Vagina (tissue), 2 donors: ENCODE data around the gene SCO2.

Experiments
- POLR2A ChIP-seq, 2 donors: fragments of 450-650 bp; IDR thresholded peaks; one replicate each; pipeline ENCODE4 v1.6.1; 2017; ENCODE audit warnings: antibody characterized with exemption in 2 of 2, mild to moderate bottlenecking in 2 of 2, moderate library complexity in 2 of 2
- POLR2AphosphoS5 ChIP-seq, 2 donors: sonication (generic); formaldehyde crosslinking; IDR thresholded peaks; one replicate each; pipeline ENCODE4 v1.9.0; 2017; ENCODE audit warnings: antibody characterized with exemption in 2 of 2, mild to moderate bottlenecking in 2 of 2, low read depth in 1 of 2; ENCODE audit not compliant: insufficient read depth in 1 of 2
- TF ChIP-seq, protein P1 (sequence below), 3 experiments: fragments of 450-650 bp in 2 of 3; fragments of 200-600 bp in 1 of 3; sonication (generic) in 1 of 3; IDR thresholded peaks; one replicate each; pipeline ENCODE4 v1.5.1; 2017 to 2019; ENCODE audit warnings: antibody characterized with exemption in 3 of 3, mild to moderate bottlenecking in 2 of 3, moderate library complexity in 2 of 3

DNA sequence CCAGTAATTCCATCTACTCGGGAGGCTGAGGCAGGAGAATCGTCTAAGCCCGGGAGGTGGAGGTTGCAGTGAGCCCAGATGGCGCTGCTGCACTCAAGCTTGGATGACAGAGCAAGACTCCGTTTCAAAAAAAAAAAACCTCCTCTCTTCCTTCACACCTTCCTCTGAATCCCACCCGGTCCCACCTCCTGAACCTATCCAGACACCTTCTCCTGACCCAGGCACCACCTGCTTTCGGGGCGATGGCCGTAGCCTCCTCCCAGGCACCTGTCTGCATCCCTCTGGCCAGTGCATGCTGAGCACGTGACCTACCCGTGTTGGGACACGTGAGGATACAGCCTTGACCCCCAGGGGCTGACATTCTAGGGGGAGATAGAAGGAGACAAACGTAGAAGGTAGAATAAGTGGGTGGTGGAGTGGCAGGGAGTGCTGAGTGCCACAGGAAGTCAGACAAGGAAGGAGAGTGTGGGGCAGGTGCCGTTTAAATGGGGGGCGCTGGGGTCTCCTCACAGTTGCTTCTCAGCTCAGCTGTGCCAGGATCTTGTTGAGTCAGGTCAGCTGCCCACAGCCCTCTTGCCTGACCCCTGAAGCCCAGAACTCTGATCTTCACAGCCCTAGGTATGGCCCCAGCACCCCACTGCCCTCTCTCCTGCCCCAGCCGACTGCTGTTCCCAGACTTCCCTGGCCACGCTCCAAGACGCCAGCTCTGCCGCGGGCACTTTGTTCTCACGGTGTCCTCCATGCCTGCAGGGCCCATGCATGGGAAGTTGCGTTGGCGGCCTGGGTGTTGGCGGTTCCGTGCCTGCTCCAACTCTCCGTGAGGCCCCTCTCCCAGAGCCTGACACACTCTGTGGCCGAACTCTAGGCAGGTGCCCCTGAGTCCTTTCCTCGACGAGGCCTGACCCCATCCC, 39.9 kb downstream of the SCO2 start:
- TF ChIP-seq, protein P1, sequence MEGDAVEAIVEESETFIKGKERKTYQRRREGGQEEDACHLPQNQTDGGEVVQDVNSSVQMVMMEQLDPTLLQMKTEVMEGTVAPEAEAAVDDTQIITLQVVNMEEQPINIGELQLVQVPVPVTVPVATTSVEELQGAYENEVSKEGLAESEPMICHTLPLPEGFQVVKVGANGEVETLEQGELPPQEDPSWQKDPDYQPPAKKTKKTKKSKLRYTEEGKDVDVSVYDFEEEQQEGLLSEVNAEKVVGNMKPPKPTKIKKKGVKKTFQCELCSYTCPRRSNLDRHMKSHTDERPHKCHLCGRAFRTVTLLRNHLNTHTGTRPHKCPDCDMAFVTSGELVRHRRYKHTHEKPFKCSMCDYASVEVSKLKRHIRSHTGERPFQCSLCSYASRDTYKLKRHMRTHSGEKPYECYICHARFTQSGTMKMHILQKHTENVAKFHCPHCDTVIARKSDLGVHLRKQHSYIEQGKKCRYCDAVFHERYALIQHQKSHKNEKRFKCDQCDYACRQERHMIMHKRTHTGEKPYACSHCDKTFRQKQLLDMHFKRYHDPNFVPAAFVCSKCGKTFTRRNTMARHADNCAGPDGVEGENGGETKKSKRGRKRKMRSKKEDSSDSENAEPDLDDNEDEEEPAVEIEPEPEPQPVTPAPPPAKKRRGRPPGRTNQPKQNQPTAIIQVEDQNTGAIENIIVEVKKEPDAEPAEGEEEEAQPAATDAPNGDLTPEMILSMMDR (IDR thresholded peaks at IDR 0.05), result no peak
- TF ChIP-seq POLR2AphosphoS5 (IDR thresholded peaks at IDR 0.05; ENCODE audit: insufficient read depth in 1 of 2, low read depth in 1 of 2) (no peak), POLR2A (IDR thresholded peaks at IDR 0.05) (no peak)
